ENCODE data around the gene WNT7A. TPM values are rescaled to one million over a fixed set of nuclear protein-coding genes. Genes with fewer than 3 reads are reported as not detected.

Gene WNT7A
- total and polyA plus RNA-seq, 4 donors, result not detected

GRCh38 chr3:13888576-13888975, 8.7 kb upstream of the WNT7A start:
- Histone ChIP-seq H3K9ac (ENCODE audit: low read depth in 1 of 2, low read length in 2 of 2) (no peak overlapping the region), H3K27ac (ENCODE audit: low read depth in 1 of 2, low read length in 2 of 2) (no peak overlapping the region), H3K4me3 (ENCODE audit: low read depth in 1 of 3, low read length in 3 of 3) (no peak overlapping the region), H3K4me1 (ENCODE audit: control insufficient read depth in 4 of 4, insufficient read depth in 4 of 4, low read length in 3 of 4) (no peaks in the 10 kb centered on the region), H3K9me3 (ENCODE audit: control insufficient read depth in 4 of 4, low read length in 3 of 4) (no peaks in the 10 kb centered on the region), H3K36me3 (ENCODE audit: control insufficient read depth in 4 of 4, insufficient read depth in 3 of 4, low read depth in 1 of 4, low read length in 3 of 4) (no peaks in the 10 kb centered on the region), H3K27me3 (ENCODE audit: control insufficient read depth in 4 of 4, insufficient read depth in 4 of 4, low read length in 3 of 4) (peaks cover 0 to 4% (median 0%) of the 10 kb centered on the region in 4 donors)
- TF ChIP-seq TAF1 (conservative IDR thresholded peaks at IDR 0.05), result no peak
- no peak for TF ChIP-seq GABPA (IDR thresholded peaks at IDR 0.05 in 1 of 2, conservative IDR thresholded peaks at IDR 0.05 in 1 of 2)
- no peak for TF ChIP-seq ATF3 (IDR thresholded peaks at IDR 0.05)
- no peak for TF ChIP-seq HNF4A (conservative IDR thresholded peaks at IDR 0.05)
- TF ChIP-seq HNF4G (IDR thresholded peaks at IDR 0.05), result no peak
- TF ChIP-seq, protein P1, sequence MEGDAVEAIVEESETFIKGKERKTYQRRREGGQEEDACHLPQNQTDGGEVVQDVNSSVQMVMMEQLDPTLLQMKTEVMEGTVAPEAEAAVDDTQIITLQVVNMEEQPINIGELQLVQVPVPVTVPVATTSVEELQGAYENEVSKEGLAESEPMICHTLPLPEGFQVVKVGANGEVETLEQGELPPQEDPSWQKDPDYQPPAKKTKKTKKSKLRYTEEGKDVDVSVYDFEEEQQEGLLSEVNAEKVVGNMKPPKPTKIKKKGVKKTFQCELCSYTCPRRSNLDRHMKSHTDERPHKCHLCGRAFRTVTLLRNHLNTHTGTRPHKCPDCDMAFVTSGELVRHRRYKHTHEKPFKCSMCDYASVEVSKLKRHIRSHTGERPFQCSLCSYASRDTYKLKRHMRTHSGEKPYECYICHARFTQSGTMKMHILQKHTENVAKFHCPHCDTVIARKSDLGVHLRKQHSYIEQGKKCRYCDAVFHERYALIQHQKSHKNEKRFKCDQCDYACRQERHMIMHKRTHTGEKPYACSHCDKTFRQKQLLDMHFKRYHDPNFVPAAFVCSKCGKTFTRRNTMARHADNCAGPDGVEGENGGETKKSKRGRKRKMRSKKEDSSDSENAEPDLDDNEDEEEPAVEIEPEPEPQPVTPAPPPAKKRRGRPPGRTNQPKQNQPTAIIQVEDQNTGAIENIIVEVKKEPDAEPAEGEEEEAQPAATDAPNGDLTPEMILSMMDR (IDR thresholded peaks at IDR 0.05; ENCODE audit: low read depth, low read length, missing input control), result no peak
- no peak for TF ChIP-seq YY1 (IDR thresholded peaks at IDR 0.05)
- TF ChIP-seq FOXA1 (IDR thresholded peaks at IDR 0.05), result no peak
- no peak for TF ChIP-seq EGR1 (IDR thresholded peaks at IDR 0.05; ENCODE audit: low read depth in 2 of 2)
- TF ChIP-seq RAD21 (IDR thresholded peaks at IDR 0.05), result no peak
- TF ChIP-seq FOXA2 (IDR thresholded peaks at IDR 0.05), result no peak
- TF ChIP-seq MAX (IDR thresholded peaks at IDR 0.05), result no peak
- TF ChIP-seq NR2F2 (IDR thresholded peaks at IDR 0.05), result no peak
- TF ChIP-seq SP1 (IDR thresholded peaks at IDR 0.05), result no peak
- no peak for TF ChIP-seq REST (IDR thresholded peaks at IDR 0.05)
- no peak for TF ChIP-seq JUND (IDR thresholded peaks at IDR 0.05)
- TF ChIP-seq ZBTB33 (IDR thresholded peaks at IDR 0.05), result no peak
- no peak for TF ChIP-seq RXRA (IDR thresholded peaks at IDR 0.05)
- no peak for DNase-seq (ENCODE audit: low spot score)
- 89% methylated on average over 1 of the region's 1 CpG for whole genome bisulfite sequencing

Measured in liver (tissue), 9 donors.